Left hindlimb (tissue), 1 donor: Measurements from ENCODE around the gene CNTNAP2.

ENCODE experiments used
- DNase-seq: peaks from one replicate; pipeline ENCODE4 v3.0.0-alpha.2; 2018

CNTNAP2 gene

GRCh38 chr7:146116521-146117222 lies at the start of gene CNTNAP2:
CNTNAP2 (plus strand) TSS chr7:146116801; CDS start chr7:146116877, 76 bp downstream.
- peak; percentile 69 for DNase-seq

DNA sequence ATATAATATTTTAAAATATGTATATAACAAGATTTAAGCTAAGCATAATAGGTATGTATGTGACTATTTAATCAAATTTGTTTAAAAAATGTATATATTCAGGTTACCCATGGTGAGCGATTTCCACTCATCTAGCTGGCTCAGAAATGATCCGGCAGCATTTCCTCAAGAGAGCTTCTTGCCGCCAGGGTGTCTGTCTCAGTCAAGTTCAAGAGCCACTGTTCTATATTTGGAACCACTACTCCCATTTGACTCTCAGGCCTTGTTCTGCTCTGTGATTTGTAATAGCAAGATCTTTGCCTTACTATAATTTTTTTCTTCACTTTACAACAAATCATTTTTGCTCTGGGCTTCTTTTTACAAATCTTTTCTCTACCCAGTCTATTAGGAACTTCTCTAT lies 48.7 kb upstream of the CNTNAP2 start:
- DNase-seq = no peak

- DNase-seq = no peak
These were observed 42.3 kb upstream of the CNTNAP2 start for GRCh38 chr7:146074195-146074765.

GRCh38 chr7:146076344-146076743 lies 40.3 kb upstream of the CNTNAP2 start:
- no peak for DNase-seq

- no peak for DNase-seq
These were observed 32.5 kb upstream of the CNTNAP2 start for GRCh38 chr7:146084086-146084485.

- no peak for DNase-seq
These were observed 26.5 kb upstream of the CNTNAP2 start for GRCh38 chr7:146090023-146090645.

DNA sequence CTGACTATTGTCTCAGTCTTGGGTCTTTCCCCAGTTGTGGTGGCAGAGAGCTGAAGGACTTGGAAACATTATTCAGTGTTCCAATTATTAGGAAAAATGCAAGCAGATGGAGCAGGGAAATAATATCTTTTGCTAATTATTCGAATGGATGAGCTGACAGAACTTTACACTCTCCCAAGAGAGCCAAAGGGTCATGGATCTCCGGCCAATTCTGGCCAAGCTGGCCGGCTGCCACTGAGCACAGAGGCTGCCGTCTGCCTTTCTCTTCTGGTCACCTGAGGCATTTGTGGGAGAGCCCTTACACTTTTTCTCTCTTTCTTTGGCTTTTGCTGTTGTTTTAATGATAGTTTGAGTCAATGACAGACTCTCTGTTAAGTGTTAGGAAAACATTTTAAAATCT lies 22.2 kb upstream of the CNTNAP2 start:
- no peak for DNase-seq

DNA sequence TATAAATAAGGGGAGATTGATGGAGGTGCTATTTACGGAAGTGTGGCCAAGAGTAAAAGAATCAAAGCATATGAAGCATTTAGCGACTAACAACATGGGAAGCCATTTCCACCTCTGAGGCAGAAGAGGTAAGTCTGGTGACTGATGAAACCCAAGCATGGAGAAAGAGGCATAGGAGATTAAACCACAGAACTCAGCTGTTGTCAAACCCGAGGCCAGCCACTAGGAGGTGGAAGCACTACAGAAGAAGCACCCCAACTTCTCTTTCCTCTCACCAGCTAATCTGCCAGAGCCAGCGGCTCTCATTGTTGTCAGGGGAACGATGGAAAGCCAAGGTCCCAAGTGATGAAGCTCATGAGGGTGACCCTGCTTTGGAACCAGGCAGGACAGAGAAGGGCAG lies 19.6 kb upstream of the CNTNAP2 start:
- no peak for DNase-seq

- no peak for DNase-seq
These were observed 10.3 kb upstream of the CNTNAP2 start for GRCh38 chr7:146106319-146106718.

GRCh38 chr7:146112755-146113154 lies 3.8 kb upstream of the CNTNAP2 start:
- DNase-seq = no peak

DNA sequence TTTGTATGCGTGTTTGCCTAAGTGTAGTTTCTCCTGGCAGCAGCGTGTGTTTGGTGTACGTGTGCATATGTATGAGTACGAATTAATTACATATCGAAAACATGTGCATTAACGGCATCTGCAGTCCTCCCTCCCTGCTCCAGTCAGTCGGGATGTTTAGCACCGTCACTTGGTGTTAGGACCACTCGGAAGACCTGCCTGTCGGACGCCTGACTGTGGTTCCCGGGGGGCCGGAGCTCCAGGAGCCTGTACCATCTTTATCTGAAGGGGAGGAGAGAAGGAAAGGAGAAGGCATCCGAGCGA lies 1.1 kb upstream of the CNTNAP2 start:
- no peak for DNase-seq

DNA sequence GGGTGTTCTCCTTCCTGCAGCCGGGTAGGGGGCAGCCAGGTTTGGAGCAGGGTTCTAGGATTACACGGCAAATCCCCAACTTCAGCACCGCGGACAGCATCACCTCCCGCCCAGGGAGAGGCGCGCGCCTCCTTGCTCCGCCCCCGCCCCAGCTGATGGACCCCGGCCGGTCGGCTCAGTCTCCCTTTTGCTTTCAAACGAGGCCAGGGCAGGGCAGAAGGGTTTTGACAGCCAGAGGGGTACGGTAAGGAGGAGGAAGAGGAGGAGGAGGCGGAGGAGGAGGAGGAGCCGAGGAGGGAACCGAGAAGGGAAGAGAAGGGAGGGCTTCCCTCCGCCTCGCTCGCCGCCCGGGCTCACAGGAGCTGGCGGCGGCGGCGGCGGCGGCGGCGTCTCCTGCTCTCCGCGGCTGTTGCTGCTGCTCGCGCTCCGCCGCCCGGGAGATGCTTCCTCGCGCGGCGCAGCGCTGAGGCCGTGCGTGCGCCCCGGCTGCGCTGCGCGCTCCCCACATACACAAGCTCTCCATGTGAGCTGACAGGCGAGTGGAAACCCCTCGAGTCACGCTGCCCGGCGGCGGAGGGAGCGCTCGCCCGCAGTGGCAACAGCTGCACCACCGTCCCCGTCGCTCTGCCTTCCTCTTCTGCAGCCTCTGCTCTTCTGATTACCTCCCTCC lies 615 bp upstream of the CNTNAP2 start:
- peak; percentile 89 for DNase-seq

DNA sequence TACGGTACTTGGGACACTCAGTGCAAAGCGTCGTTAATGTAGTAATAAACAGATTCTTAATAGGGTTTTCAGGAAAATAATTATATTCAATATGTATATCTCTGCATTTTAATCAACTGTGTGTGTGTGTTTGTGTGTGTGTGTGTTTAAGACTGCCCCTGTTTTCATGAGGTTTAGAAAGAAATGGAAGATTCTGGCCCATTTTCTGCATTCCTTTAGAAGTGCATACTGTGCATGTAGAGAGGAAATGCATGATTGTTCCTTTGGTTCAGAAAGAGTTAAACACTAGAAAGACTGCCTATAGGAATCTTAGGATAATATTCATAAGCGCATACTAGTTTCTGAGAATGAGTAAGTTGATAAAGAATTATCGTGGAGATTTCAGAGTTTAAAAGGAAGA lies 975 bp downstream of the CNTNAP2 start:
- no peak for DNase-seq

GRCh38 chr7:146119002-146119401 lies 2.4 kb downstream of the CNTNAP2 start:
- DNase-seq = no peak

- no peak for DNase-seq
These were observed 7.1 kb downstream of the CNTNAP2 start for GRCh38 chr7:146123715-146124114.

GRCh38 chr7:146126767-146127509 lies 10.3 kb downstream of the CNTNAP2 start:
- DNase-seq = no peak

GRCh38 chr7:146129296-146129695 lies 12.7 kb downstream of the CNTNAP2 start:
- DNase-seq = no peak

GRCh38 chr7:146129997-146130396 lies 13.4 kb downstream of the CNTNAP2 start:
- no peak for DNase-seq

- DNase-seq = no peak
These were observed 15.1 kb downstream of the CNTNAP2 start for GRCh38 chr7:146131701-146132100.

DNA sequence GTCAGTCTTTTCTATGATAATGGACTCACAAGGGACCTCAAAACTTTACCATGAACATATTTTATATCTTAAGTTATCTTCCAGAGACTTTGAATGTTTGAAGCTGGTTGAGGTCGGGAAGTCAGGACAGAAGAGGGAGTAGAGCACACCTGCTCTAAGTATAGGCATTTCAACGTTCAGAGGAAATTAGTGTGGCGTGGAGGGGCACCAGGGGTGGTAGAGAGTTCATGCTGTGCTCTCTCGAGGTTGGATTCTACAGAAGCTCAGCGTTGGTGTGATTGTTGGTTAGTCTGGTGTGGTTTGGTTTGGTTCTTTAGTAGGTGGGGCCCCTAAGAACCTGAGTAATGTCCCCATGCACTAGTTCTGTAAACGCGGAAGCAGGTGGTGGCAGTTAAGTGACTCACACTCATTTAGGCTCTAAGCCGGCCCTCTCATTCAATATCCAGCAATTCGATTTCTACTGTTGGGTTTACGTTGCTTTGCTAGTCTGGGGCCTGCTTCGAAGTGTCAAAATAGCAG lies 19.8 kb downstream of the CNTNAP2 start:
- DNase-seq = no peak

DNA sequence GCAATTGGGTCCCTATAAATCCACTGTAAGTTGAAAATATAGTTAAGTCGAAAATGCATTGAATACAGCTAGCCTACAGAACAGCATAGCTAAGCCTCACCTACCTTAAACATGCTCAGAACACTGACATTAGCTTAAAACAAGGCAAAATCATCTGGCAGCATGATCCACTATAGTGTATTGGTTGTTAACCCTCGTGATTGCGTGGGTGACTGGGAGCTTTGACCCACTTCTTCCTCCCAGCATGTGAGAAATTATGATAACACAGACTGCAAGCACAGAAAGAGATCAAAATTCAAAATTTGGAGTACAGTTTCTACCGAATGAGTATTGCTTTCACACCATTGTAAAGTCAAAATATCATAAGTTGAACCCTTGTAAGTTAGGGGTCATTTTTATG lies 22.3 kb downstream of the CNTNAP2 start:
- DNase-seq = no peak

DNA sequence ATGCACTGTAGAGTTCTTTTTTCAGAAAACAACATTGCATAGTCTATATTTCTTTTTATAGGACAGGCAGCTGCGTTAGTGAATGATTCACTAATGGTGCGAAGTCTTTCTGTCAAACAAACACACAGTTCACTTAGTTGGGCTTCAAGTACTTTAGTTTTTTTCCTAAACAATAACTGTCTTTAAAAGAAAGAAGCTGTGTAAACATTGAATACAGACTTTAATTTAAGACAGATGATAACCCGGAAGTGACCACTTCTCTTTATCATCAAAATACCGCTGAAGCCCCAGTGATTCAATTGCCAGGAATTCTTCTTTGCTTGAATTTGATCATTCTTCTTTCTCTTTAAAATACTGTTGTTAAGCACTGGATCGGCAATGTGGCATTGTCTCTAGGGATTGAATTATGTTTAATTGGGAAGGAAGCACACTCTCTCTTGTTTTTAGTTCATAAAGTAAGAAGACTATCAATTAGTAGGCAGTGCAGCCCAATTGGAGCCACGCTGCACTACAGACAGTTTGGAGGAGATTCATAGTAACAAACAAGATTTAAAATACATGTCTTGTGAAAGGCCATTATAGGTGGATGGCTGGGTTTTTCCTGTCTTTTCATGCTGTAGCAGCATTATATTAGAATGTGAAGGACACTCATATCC lies 30.4 kb downstream of the CNTNAP2 start:
- no peak for DNase-seq

DNA sequence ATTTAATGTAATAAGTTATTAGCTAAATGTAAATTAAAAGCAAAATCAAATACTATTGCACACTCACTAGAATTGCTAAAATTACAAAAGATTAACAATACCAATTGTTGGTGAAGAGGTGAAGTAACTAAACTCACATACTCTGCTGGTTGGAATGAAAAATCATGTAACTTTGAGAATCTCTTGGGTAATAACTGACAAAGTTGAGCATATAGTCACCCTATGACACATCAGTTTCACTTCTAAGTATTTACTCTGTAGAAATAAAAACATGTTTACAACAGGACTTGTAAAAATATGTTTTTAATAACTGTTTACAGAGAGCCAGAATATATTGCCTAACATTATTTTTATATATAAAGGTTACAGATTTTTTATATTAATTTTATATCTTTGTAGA lies 33.6 kb downstream of the CNTNAP2 start:
- no peak for DNase-seq
